Esophagus squamous epithelium (tissue), 4 donors: ENCODE measurements around the gene NXN.

ENCODE experiments used
- CTCF ChIP-seq, 6 experiments: fragments of 450-650 bp in 4 of 6; fragments of 200-600 bp in 2 of 6; sonication (generic) in 2 of 6; IDR thresholded peaks; one replicate each; pipeline ENCODE4 v1.5.1; 2016 to 2019; ENCODE audit warnings: antibody characterized with exemption in 6 of 6, mild to moderate bottlenecking in 4 of 6, moderate library complexity in 4 of 6
- POLR2A ChIP-seq, 4 donors: fragments of 450-650 bp; IDR thresholded peaks; one replicate each; pipeline ENCODE4 v1.6.1; 2017; ENCODE audit warnings: antibody characterized with exemption in 4 of 4, mild to moderate bottlenecking in 4 of 4, moderate library complexity in 3 of 4

- TF ChIP-seq POLR2A (IDR thresholded peaks at IDR 0.05) = no peak
- no peak for TF ChIP-seq CTCF (IDR thresholded peaks at IDR 0.05)
These were observed 22.2 kb upstream of the NXN start for GRCh38 chr17:1001640-1002411.
